ENCODE measurements around the gene OVCH2.

Gene OVCH2

GRCh38 chr11:7671347-7672215, 34.7 kb downstream of the OVCH2 start:
- no peaks in the 10 kb centered on the region for H3K9me3 ChIP-seq
- H3K4me1 ChIP-seq, result peaks cover 0 to 22% (median 16%) of the 10 kb centered on the region in 4 donors
- no peak overlapping the region for H3K27ac ChIP-seq
- no peak for TF ChIP-seq CTCF (IDR thresholded peaks at IDR 0.05)
- peaks cover 0 to 14% (median 4%) of the 10 kb centered on the region in 3 donors for H3K36me3 ChIP-seq
- DNase-seq, result no peak
- intact Hi-C loops (cut with DNase I; ENCODE audit: low total_unique reads), result no loop called here
- no peak overlapping the region for H3K4me3 ChIP-seq
- no peaks in the 10 kb centered on the region for H3K27me3 ChIP-seq

GRCh38 chr11:7670641-7671040, 35.6 kb downstream of the OVCH2 start:
- intact Hi-C loops (cut with DNase I; ENCODE audit: low total_unique reads), result no loop called here
- no peak overlapping the region for H3K4me3 ChIP-seq
- peaks cover 0 to 23% (median 16%) of the 10 kb centered on the region in 4 donors for H3K4me1 ChIP-seq
- H3K27ac ChIP-seq, result no peak overlapping the region
- no peak for DNase-seq
- H3K36me3 ChIP-seq, result peaks cover 0 to 17% (median 7%) of the 10 kb centered on the region in 3 donors
- H3K27me3 ChIP-seq, result no peaks in the 10 kb centered on the region
- TF ChIP-seq CTCF (IDR thresholded peaks at IDR 0.05), result no peak
- no peaks in the 10 kb centered on the region for H3K9me3 ChIP-seq

- intact Hi-C loops (cut with DNase I; ENCODE audit: low total_unique reads), result loop anchor here (5.0 kb wide), 1 partner anchor 157 kb away; the partner anchor contains the start of gene PPFIBP2
- no peaks in the 10 kb centered on the region for H3K27me3 ChIP-seq
- DNase-seq, result no peak
- H3K36me3 ChIP-seq, result peaks cover 0 to 24% (median 16%) of the 10 kb centered on the region in 3 donors
- no peak overlapping the region for H3K27ac ChIP-seq
- H3K4me3 ChIP-seq, result no peak overlapping the region
- peaks cover 0 to 20% (median 13%) of the 10 kb centered on the region in 4 donors for H3K4me1 ChIP-seq
- TF ChIP-seq CTCF (IDR thresholded peaks at IDR 0.05), result no peak
- no peaks in the 10 kb centered on the region for H3K9me3 ChIP-seq
Measured at GRCh38 chr11:7668911-7669310, 37.4 kb downstream of the OVCH2 start.

- Histone ChIP-seq H3K27me3 (no peaks in the 10 kb centered on the region), H3K4me3 (no peak overlapping the region), H3K36me3 (peaks cover 0 to 29% (median 16%) of the 10 kb centered on the region in 3 donors), H3K4me1 (peaks cover 0 to 16% (median 11%) of the 10 kb centered on the region in 4 donors), H3K27ac (no peak overlapping the region), H3K9me3 (no peaks in the 10 kb centered on the region)
- intact Hi-C loops (cut with DNase I; ENCODE audit: low total_unique reads), result loop anchor here (5.0 kb wide), 1 partner anchor 156 kb away; the partner anchor contains the start of gene PPFIBP2
- TF ChIP-seq CTCF (IDR thresholded peaks at IDR 0.05), result no peak
- DNase-seq, result no peak
Measured at GRCh38 chr11:7668464-7668863, 37.8 kb downstream of the OVCH2 start.

GRCh38 chr11:7667460-7667859, 38.8 kb downstream of the OVCH2 start:
- H3K4me3 ChIP-seq, result no peak overlapping the region
- H3K36me3 ChIP-seq, result peaks cover 0 to 31% (median 16%) of the 10 kb centered on the region in 3 donors
- peaks cover 0 to 8% (median 2%) of the 10 kb centered on the region in 4 donors for H3K4me1 ChIP-seq
- H3K27ac ChIP-seq, result no peak overlapping the region
- H3K27me3 ChIP-seq, result no peaks in the 10 kb centered on the region
- intact Hi-C loops (cut with DNase I; ENCODE audit: low total_unique reads), result loop anchor here (5.0 kb wide), 1 partner anchor 155 kb away; the partner anchor contains the start of gene PPFIBP2
- no peaks in the 10 kb centered on the region for H3K9me3 ChIP-seq
- DNase-seq, result no peak
- no peak for TF ChIP-seq CTCF (IDR thresholded peaks at IDR 0.05)

All from tibial artery (tissue), 4 donors.